HFFc6 (cell line): ENCODE measurements around the gene RPH3AL. TPM values are rescaled to one million over a fixed set of nuclear protein-coding genes. Genes with fewer than 3 reads are reported as not detected.

Experiments used
- DNase-seq: peaks from one replicate; pipeline ENCODE4 v3.0.0-alpha.2; 2018
- H3K27ac Mint-ChIP-seq: 2 replicates; pipeline ENCODE4 v1.8.0; 2020; ENCODE audit warnings: mild to moderate bottlenecking, mixed read lengths
- H3K27me3 Mint-ChIP-seq: 2 replicates; pipeline ENCODE4 v1.8.0; 2021; ENCODE audit warnings: mild to moderate bottlenecking, moderate library complexity, mixed read lengths; ENCODE audit not compliant: insufficient read depth
- H3K36me3 Mint-ChIP-seq: 2 replicates; pipeline ENCODE4 v1.8.0; 2021; ENCODE audit warnings: low read depth, mixed read lengths
- H3K4me1 Mint-ChIP-seq: 2 replicates; pipeline ENCODE4 v1.8.0; 2020; ENCODE audit warnings: low read depth, mixed read lengths
- H3K4me3 Mint-ChIP-seq: 2 replicates; pipeline ENCODE4 v1.8.0; 2020; ENCODE audit warnings: mild to moderate bottlenecking, moderate library complexity, mixed read lengths
- H3K9me3 Mint-ChIP-seq: 2 replicates; pipeline ENCODE4 v1.8.0; 2020; ENCODE audit warnings: mild to moderate bottlenecking, mixed read lengths
- total RNA-seq, 6 experiments: library from RNA; stranded (reverse); fragmentation: NEBNext Ultra II Directional; extraction: Animal tissue kit (Norgen Biotek cat#: 25700); gene quantifications; 2 replicates in 1 of 6; 3 replicates in 5 of 6; pipeline ENCODE4 v1.2.3, GENCODE V29; 2021
- TF ChIP-seq, protein P1 (sequence below): fragments of 200-600 bp; sonication (generic); IDR thresholded peaks from 2 replicates; pipeline ENCODE4 v1.5.0; 2021; ENCODE audit warnings: antibody characterized with exemption, mild to moderate bottlenecking

Gene RPH3AL
- total RNA-seq, 6 experiments from 2014 or later = 1.4 to 2.4 (median 2.0) TPM

DNA sequence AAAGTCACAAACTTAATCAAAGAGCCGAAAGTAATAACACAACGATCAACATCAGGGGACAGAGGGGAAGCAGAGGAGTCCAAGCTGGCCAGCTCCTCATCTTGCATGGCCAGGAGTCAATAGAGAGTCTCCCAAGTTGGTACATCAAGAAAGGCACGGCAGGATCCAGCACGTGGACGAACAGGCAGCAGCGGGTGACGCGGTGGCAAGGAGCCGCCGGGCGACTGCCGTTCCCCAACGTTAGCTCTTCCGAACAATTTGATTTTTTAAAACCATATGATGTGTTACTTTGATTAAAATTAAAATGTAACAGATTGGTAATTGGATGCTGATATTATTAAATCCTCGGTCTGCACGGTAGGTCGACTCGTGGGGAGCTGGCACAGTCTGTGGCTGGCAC lies 89.3 kb downstream of the RPH3AL start:
- Mint-ChIP-seq H3K36me3 (peaks cover 13% of the 10 kb centered on the region; the same call in 1 of the 2 replicates), H3K4me3 (no peak overlapping the region), H3K27me3 (peaks cover 40% of the 10 kb centered on the region), H3K9me3 (peaks cover 20% of the 10 kb centered on the region; the same call in 1 of the 2 replicates), H3K4me1 (no peaks in the 10 kb centered on the region), H3K27ac (no peak overlapping the region)
- TF ChIP-seq, protein P1, sequence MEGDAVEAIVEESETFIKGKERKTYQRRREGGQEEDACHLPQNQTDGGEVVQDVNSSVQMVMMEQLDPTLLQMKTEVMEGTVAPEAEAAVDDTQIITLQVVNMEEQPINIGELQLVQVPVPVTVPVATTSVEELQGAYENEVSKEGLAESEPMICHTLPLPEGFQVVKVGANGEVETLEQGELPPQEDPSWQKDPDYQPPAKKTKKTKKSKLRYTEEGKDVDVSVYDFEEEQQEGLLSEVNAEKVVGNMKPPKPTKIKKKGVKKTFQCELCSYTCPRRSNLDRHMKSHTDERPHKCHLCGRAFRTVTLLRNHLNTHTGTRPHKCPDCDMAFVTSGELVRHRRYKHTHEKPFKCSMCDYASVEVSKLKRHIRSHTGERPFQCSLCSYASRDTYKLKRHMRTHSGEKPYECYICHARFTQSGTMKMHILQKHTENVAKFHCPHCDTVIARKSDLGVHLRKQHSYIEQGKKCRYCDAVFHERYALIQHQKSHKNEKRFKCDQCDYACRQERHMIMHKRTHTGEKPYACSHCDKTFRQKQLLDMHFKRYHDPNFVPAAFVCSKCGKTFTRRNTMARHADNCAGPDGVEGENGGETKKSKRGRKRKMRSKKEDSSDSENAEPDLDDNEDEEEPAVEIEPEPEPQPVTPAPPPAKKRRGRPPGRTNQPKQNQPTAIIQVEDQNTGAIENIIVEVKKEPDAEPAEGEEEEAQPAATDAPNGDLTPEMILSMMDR = no peak
- DNase-seq = no peak

DNA sequence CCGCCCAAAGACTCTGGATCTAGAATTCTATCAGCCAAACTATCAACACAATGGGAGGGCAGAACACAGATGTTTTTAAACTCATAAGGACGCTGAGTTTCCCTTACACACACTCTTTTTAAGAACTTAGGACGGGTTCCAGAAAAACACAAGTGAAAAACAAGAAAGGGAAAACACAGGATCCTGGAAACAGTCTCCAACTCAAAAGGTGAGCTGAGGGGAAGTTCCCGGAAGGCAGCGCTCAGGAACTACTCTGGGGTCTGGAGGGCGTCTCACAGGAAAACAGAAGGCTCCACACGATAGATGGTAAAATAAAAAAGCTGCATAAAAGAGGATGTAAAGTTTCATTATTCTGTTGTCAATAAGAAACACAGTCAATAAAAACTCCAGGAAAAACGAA lies 91.0 kb downstream of the RPH3AL start:
- no peak for DNase-seq
- Mint-ChIP-seq H3K9me3 (peaks cover 20% of the 10 kb centered on the region; the same call in 1 of the 2 replicates), H3K27me3 (peaks cover 34% of the 10 kb centered on the region), H3K27ac (no peak overlapping the region), H3K4me1 (no peaks in the 10 kb centered on the region), H3K36me3 (peaks cover 13% of the 10 kb centered on the region; the same call in 1 of the 2 replicates), H3K4me3 (no peak overlapping the region)
- TF ChIP-seq, protein P1 = no peak

DNA sequence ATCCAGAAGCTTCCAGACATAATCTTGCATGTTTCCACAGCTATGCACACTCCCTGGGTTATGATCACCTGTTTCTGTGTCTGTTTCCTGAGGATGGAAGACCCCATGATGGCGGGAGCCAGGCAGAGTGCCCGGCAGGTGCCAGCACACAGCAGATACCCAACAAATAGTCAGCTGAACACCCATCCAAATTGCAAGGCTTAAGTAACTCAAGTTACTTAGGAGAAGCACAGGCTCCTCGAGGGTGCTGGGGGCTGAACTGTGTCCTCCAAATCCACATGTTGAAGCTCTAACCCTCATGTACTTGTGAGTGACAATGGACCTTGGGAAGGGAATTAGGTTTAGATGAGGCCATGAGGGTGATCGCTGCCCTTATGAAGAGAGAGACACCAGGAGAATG lies 91.7 kb downstream of the RPH3AL start:
- no peaks in the 10 kb centered on the region for H3K4me1 Mint-ChIP-seq
- no peak overlapping the region for H3K4me3 Mint-ChIP-seq
- DNase-seq = no peak
- no peak overlapping the region for H3K27ac Mint-ChIP-seq
- TF ChIP-seq, protein P1 = no peak
- peaks cover 20% of the 10 kb centered on the region; the same call in 1 of the 2 replicates for H3K9me3 Mint-ChIP-seq
- H3K27me3 Mint-ChIP-seq = peaks cover 29% of the 10 kb centered on the region
- peaks cover 13% of the 10 kb centered on the region; the same call in 1 of the 2 replicates for H3K36me3 Mint-ChIP-seq

DNA sequence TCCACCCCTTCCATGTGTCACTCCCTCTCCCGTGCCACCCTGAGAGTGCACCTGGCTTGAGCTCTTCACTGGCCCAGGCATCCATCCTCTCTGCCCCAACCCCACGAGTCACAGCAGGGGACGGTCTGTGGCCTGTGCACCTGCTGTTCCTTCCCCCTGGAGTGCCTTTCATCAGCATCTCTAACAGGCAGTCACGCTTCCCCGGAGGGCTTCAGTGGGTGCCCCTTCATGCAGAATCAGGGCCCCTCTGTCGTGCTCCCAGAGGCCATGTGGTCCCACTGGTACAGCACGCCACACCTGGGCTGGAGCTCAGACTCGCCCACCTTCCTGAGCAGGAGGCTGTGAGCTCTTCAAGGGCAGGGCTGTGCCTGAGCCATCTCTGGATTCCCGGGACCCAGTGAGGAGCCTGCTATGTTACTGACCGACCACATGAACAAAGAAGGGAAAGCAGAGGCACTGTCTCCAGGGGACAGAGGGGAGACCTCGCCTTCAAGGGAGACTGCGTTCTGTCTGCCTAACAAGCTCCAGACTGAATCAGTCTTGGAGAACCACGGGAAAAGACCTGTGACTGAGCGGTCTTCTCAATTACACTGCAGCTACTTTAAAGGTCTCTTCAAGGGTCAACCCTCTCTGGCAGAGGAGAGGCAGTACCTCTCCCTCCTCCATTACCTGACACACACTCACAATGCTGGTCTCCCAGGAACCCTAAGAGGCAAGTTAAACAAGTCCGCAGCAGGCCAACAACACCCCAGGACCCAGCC lies 92.4 kb downstream of the RPH3AL start:
- TF ChIP-seq, protein P1 = no peak

DNA sequence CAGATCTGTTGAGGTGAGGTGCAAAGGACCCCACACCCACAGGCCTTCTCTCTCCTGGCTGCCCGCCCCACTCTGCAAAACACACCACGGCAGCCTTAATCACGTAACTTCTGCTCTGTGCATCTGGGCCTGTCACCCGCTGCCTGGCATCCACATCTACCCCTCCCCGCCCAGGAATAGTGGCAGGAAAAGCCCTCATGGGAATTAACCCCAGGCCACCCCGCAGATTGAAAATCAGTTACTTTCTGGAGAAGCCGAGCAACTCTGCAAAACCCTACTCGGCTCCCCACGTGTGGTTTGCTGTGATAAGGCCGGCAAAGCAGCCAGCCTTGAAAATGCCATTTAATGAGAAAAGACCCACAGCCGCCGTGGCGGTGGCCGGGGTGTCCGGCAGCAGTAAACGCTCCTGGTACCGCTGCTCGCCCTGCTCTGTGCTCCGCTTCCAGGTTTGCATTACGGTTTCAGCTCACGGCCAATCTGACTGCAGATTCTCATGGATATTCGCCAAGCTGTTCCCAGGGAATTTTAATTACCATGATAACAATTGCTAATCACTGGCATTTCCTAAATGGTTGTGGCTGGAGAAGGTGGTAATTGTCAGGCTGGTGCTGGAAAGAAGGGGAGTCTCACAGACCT lies 93.1 kb downstream of the RPH3AL start:
- Mint-ChIP-seq H3K4me1 (no peaks in the 10 kb centered on the region), H3K36me3 (peaks cover 13% of the 10 kb centered on the region; the same call in 1 of the 2 replicates), H3K27me3 (peaks cover 27% of the 10 kb centered on the region), H3K27ac (no peak overlapping the region), H3K4me3 (no peak overlapping the region), H3K9me3 (peaks cover 20% of the 10 kb centered on the region; the same call in 1 of the 2 replicates)
- TF ChIP-seq, protein P1 = no peak
- no peak for DNase-seq

More for the DNA sequence above, 92.4 kb downstream of the RPH3AL start:
- H3K27me3 Mint-ChIP-seq = peaks cover 29% of the 10 kb centered on the region
- no peak overlapping the region for H3K27ac Mint-ChIP-seq
- DNase-seq = no peak
- H3K4me1 Mint-ChIP-seq = no peaks in the 10 kb centered on the region
- no peak overlapping the region for H3K4me3 Mint-ChIP-seq
- H3K9me3 Mint-ChIP-seq = peaks cover 20% of the 10 kb centered on the region; the same call in 1 of the 2 replicates
- H3K36me3 Mint-ChIP-seq = peaks cover 13% of the 10 kb centered on the region; the same call in 1 of the 2 replicates
